Gastrocnemius medialis (tissue), 4 donors: Measurements from ENCODE around the gene CUX1.

Source experiments
- CTCF ChIP-seq, 5 experiments: fragments of 450-650 bp in 3 of 5; fragments of 200-600 bp in 2 of 5; sonication (generic) in 2 of 5; IDR thresholded peaks in 4 of 5; conservative IDR thresholded peaks in 1 of 5; 1 replicate in 4 of 5; 2 replicates in 1 of 5; pipeline ENCODE4 v1.5.1; 2016 to 2019; ENCODE audit warnings: antibody characterized with exemption in 5 of 5, mild to moderate bottlenecking in 3 of 5, moderate library complexity in 3 of 5
- POLR2A ChIP-seq, 2 donors: fragments of 450-650 bp; IDR thresholded peaks; one replicate each; pipeline ENCODE4 v1.6.1; 2017; ENCODE audit warnings: antibody characterized with exemption in 2 of 2, mild to moderate bottlenecking in 2 of 2, moderate library complexity in 2 of 2

GRCh38 chr7:102120666-102121195 is 303.3 kb downstream of the CUX1 start:
- TF ChIP-seq CTCF (IDR thresholded peaks at IDR 0.05 in 4 of 5, conservative IDR thresholded peaks at IDR 0.05 in 1 of 5) (no peak), POLR2A (IDR thresholded peaks at IDR 0.05) (no peak)
